ENCODE measurements around the gene ZFP36L2. TPM values are rescaled to one million over a fixed set of nuclear protein-coding genes. Genes with fewer than 3 reads are reported as not detected.

Gene ZFP36L2
- total RNA-seq, 1 experiment from 2014 or later = 105 TPM

DNA sequence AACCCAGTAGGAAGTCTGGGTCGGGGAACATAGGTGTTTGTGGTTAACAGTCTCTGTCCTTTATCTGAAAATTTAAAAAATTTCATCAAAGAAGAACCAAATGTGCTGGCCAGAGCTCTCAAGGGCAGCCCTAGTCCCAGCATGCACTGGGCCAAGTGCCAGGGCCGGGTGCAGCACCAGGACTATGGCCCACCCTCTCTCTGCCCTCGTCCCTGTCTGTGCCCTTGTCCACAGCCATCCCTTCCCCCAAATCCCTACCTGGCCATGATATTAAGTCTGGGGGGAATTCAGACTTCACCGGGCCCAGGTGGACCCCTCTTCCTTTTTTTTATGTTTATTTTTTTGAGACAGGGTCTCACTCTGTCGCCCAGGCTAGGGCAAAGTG, 14.4 kb upstream of the ZFP36L2 start:
- no peak overlapping the region; a peak in 1 of 7 replicates for H3K27ac Mint-ChIP-seq

More for the DNA sequence above, 14.4 kb upstream of the ZFP36L2 start:
- Histone ChIP-seq H3T11ph (ENCODE audit: low read length) (no peak overlapping the region), H3K4me2 (ENCODE audit: insufficient read depth, insufficient read length, low read length) (no peak overlapping the region), H3K79me2 (ENCODE audit: insufficient read depth, low read length) (no peaks in the 10 kb centered on the region), H2BK5ac (ENCODE audit: insufficient read length, low read length) (no peak overlapping the region), H3K9me3 (ENCODE audit: control insufficient read depth, low read depth, low read length) (no peaks in the 10 kb centered on the region), H2BK120ac (ENCODE audit: low read depth, low read length, poor library complexity, severe bottlenecking) (no peak overlapping the region), H4K91ac (ENCODE audit: insufficient read length, low read depth, low read length) (no peak overlapping the region), H3K23me2 (ENCODE audit: insufficient read length, low read depth, low read length, poor library complexity, severe bottlenecking) (no peaks in the 10 kb centered on the region), H3K4ac (ENCODE audit: low read depth, low read length) (no peak overlapping the region), H3K4me1 (ENCODE audit: insufficient read depth, low read length) (no peaks in the 10 kb centered on the region), H3K27me3 (ENCODE audit: insufficient read depth, low read length) (no peaks in the 10 kb centered on the region), H3K9ac (ENCODE audit: extremely low read depth, insufficient read length, low read length) (no peak overlapping the region), H2AK5ac (ENCODE audit: insufficient read length, low read length) (no peak overlapping the region), H4K5ac (ENCODE audit: insufficient read length, low read depth, low read length) (no peak overlapping the region), H2BK15ac (ENCODE audit: low read depth, low read length) (no peak overlapping the region), H4K20me1 (ENCODE audit: control insufficient read depth, insufficient read depth, insufficient read length) (no peaks in the 10 kb centered on the region), H3K18ac (ENCODE audit: insufficient read length, low read depth, low read length) (no peak overlapping the region), H3K56ac (ENCODE audit: insufficient read length, low read depth, low read length) (no peak overlapping the region), H2BK20ac (ENCODE audit: low read depth, low read length, poor library complexity, severe bottlenecking) (no peak overlapping the region), H3K23ac (ENCODE audit: insufficient read length, low read depth, low read length) (no peak overlapping the region), H3K27ac (ENCODE audit: insufficient read length, low read depth, low read length) (no peak overlapping the region), H4K8ac (replicated peaks; ENCODE audit: insufficient read length, low read depth, low read length) (no peak overlapping the region), H3K14ac (ENCODE audit: insufficient read depth, low read length) (no peak overlapping the region), H2BK12ac (ENCODE audit: insufficient read length, low read depth, low read length) (no peak overlapping the region), H3K79me1 (ENCODE audit: insufficient read depth, low read depth, low read length, poor library complexity, severe bottlenecking) (no peaks in the 10 kb centered on the region), H2AFZ (ENCODE audit: low read length) (no peak overlapping the region)
- H3K36me3 Mint-ChIP-seq (ENCODE audit: insufficient read depth in 1 of 3, low read depth in 3 of 3) = 0 out of 7 replicates have a peak, but pooled peaks cover 0 to 1% (median 0%) of the 10 kb centered on the region in 3 experiments
- no peaks in the 10 kb centered on the region for H3K27me3 Mint-ChIP-seq (ENCODE audit: low read depth)
- H3K4me3 Mint-ChIP-seq = no peak overlapping the region
- DNase-seq = no peak
- H3K4me1 Mint-ChIP-seq = peaks cover 5 to 8% of the 10 kb centered on the region in 2 experiments; a peak in 3 of 4 replicates
- H3K9me3 Mint-ChIP-seq = no peaks in the 10 kb centered on the region; a peak in 1 of 5 replicates
- WGBS (ENCODE audit: extremely low coverage, insufficient read length, low lambda C conversion rate) = no CpG with 5 or more reads among the region's 5 CpGs
- TF ChIP-seq, protein P1, sequence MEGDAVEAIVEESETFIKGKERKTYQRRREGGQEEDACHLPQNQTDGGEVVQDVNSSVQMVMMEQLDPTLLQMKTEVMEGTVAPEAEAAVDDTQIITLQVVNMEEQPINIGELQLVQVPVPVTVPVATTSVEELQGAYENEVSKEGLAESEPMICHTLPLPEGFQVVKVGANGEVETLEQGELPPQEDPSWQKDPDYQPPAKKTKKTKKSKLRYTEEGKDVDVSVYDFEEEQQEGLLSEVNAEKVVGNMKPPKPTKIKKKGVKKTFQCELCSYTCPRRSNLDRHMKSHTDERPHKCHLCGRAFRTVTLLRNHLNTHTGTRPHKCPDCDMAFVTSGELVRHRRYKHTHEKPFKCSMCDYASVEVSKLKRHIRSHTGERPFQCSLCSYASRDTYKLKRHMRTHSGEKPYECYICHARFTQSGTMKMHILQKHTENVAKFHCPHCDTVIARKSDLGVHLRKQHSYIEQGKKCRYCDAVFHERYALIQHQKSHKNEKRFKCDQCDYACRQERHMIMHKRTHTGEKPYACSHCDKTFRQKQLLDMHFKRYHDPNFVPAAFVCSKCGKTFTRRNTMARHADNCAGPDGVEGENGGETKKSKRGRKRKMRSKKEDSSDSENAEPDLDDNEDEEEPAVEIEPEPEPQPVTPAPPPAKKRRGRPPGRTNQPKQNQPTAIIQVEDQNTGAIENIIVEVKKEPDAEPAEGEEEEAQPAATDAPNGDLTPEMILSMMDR (conservative IDR thresholded peaks at IDR 0.05) = no peak
